Kidney (tissue), 14 donors: ENCODE data around the gene SAMD4A. TPM values are rescaled to one million over a fixed set of nuclear protein-coding genes. Genes with fewer than 3 reads are reported as not detected.

ENCODE experiments used
- DNase-seq, 5 donors: peaks; one replicate each; pipeline ENCODE4 v3.0.0-alpha.2; 2013 to 2020
- FAIRE-seq: peaks from 2 replicates; lab custom pipeline; 2012; peaks lifted over from hg19 to GRCh38; lab: Jason Lieb, UNC
- H3K27ac ChIP-seq, 2 donors: one replicate each; pipeline ENCODE4 v1.7.0; 2013; ENCODE audit warnings: low read depth in 2 of 2, low read length in 2 of 2, inconsistent platforms in 1 of 2
- H3K27me3 ChIP-seq: one replicate; pipeline ENCODE4 v1.7.1; 2013; ENCODE audit warnings: low read length, inconsistent platforms; ENCODE audit not compliant: control insufficient read depth, insufficient read depth
- H3K36me3 ChIP-seq, 3 donors: one replicate each; pipeline versions ENCODE4 v1.7.0 to v1.7.1; 2013; ENCODE audit warnings: low read length in 3 of 3, control low read depth in 1 of 3, inconsistent platforms in 1 of 3; ENCODE audit not compliant: insufficient read depth in 3 of 3, control insufficient read depth in 2 of 3
- H3K4me1 ChIP-seq, 3 donors: one replicate each; pipeline versions ENCODE4 v1.7.0 to v1.7.1; 2013; ENCODE audit warnings: low read length in 3 of 3, inconsistent platforms in 1 of 3, low read depth in 1 of 3; ENCODE audit not compliant: control insufficient read depth in 2 of 3, insufficient read depth in 2 of 3
- H3K4me3 ChIP-seq, 3 donors: one replicate each; pipeline versions ENCODE4 v1.7.0 to v1.8.1; 2013; ENCODE audit warnings: low read length in 3 of 3, control low read depth in 1 of 3, inconsistent platforms in 1 of 3
- H3K9ac ChIP-seq, 3 donors: one replicate each; pipeline versions ENCODE4 v1.7.0 to v1.7.1; 2013; ENCODE audit warnings: low read length in 3 of 3, control low read depth in 1 of 3, inconsistent platforms in 1 of 3
- H3K9me3 ChIP-seq, 3 donors: one replicate each; pipeline versions ENCODE4 v1.7.0 to v1.7.1; 2013; ENCODE audit warnings: low read length in 3 of 3, control low read depth in 1 of 3, inconsistent platforms in 1 of 3; ENCODE audit not compliant: control insufficient read depth in 2 of 3, insufficient read depth in 1 of 3
- CTCF ChIP-seq: IDR thresholded peaks from 3 replicates; pipeline ENCODE4 v1.5.1; 2012; ENCODE audit warnings: mild to moderate bottlenecking, moderate library complexity, borderline replicate concordance; ENCODE audit not compliant: insufficient read depth; ENCODE audit errors: extremely low read depth
- intact Hi-C: fragments of 100-400 bp; cut with DNase I; formaldehyde crosslinking; loops from one replicate; pipeline ENCODE4 v1.11.1; 2022
- polyA plus RNA-seq: library from polyadenylated mRNA; stranded (reverse); fragments of 350-450 nt; fragmentation: Illumina TruSeq; extraction: RNeasy Lipid Tissue Mini Kit (QIAGEN cat#74804); gene quantifications from one replicate; pipeline ENCODE4 v1.2.3, GENCODE V29; 2014; ENCODE audit warnings: low read depth, low replicate concordance; ENCODE audit not compliant: insufficient read depth
- total RNA-seq: library from RNA; stranded (reverse); fragmentation: NEBNext Ultra II Directional; extraction: Animal tissue kit (Norgen Biotek cat#: 25700); gene quantifications from one replicate; pipeline ENCODE4 v1.2.1, GENCODE V29; 2021
- donor health status: control.
- donor health status: control.
- donor health status: control.
- donor health status: control.
- donor health status: control.
- donor health status: DM: yes; HTN: yes; CAD: no.
- donor health status: Normal renal cell carcinoma (clear cell type).

Gene SAMD4A
- total and polyA plus RNA-seq, 2 donors from 2014 or later, result 7.4 to 46.5 TPM

GRCh38 chr14:54784657-54785056 is 217.7 kb downstream of the SAMD4A start:
- Histone ChIP-seq H3K27ac (peak overlapping the region in 1 of 2 donors; percentile 53), H3K9me3 (no peaks in the 10 kb centered on the region), H3K36me3 (peaks cover 0 to 12% (median 0%) of the 10 kb centered on the region in 3 donors), H3K4me3 (no peak overlapping the region), H3K9ac (no peak overlapping the region), H3K27me3 (no peaks in the 10 kb centered on the region), H3K4me1 (peaks cover 0 to 15% (median 4%) of the 10 kb centered on the region in 3 donors)
- intact Hi-C loops, result no loop called here
- peak in 1 of 5 donors; percentile 47 for DNase-seq
- FAIRE-seq, result no peak
- no peak for TF ChIP-seq CTCF

GRCh38 chr14:54785136-54785777 is 218.3 kb downstream of the SAMD4A start:
- H3K9me3 ChIP-seq, result no peaks in the 10 kb centered on the region
- no peak overlapping the region for H3K9ac ChIP-seq
- no peaks in the 10 kb centered on the region for H3K27me3 ChIP-seq
- no peak overlapping the region for H3K27ac ChIP-seq
- peaks cover 0 to 15% (median 4%) of the 10 kb centered on the region in 3 donors for H3K4me1 ChIP-seq
- intact Hi-C loops, result no loop called here
- TF ChIP-seq CTCF, result no peak
- H3K36me3 ChIP-seq, result peaks cover 0 to 18% (median 0%) of the 10 kb centered on the region in 3 donors
- DNase-seq, result peak in 1 of 5 donors; percentile 23
- FAIRE-seq, result no peak
- no peak overlapping the region for H3K4me3 ChIP-seq

- intact Hi-C loops, result no loop called here
- Histone ChIP-seq H3K36me3 (peaks cover 0 to 18% (median 0%) of the 10 kb centered on the region in 3 donors), H3K4me1 (peaks cover 0 to 20% (median 4%) of the 10 kb centered on the region in 3 donors), H3K9ac (no peak overlapping the region), H3K27me3 (no peaks in the 10 kb centered on the region), H3K27ac (no peak overlapping the region), H3K9me3 (no peaks in the 10 kb centered on the region), H3K4me3 (no peak overlapping the region)
- FAIRE-seq (no peak), DNase-seq (peak in 1 of 5 donors; percentile 22)
- no peak for TF ChIP-seq CTCF
Measured at GRCh38 chr14:54785778-54786770, 219.1 kb downstream of the SAMD4A start.
